OCI-M1 (cell line): ENCODE measurements around the gene ZNF473.
"Not testable (repeated sequence)": the region's sequence is repeated elsewhere in the genome, so short reads cannot be mapped to it uniquely, and the experiment has no call there.

ENCODE experiments used
- DNase-seq: peaks from one replicate; lab custom pipeline; 2025; lab: John Stamatoyannopoulos, UW

The ZNF473 gene

DNA sequence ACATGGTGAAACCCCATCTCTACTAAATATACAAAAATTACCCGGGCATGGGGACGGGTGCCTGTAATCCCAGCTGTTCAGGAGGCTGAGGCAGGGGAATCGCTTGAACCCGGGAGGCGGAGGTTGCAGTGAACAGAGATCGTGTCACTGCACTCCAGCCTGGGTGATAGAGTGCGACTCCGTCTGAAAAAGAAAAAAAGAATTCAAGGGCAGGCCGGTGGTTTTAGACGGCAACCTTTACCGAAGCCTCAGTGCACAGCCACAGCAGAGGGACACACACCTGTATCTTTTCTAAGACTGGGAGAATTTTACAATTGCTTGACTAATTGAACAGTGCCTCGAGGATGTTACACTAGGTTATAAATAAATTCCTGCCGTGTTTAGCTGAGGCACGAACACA, 73.9 kb downstream of the ZNF473 start:
- DNase-seq: not testable (repeated sequence)

DNA sequence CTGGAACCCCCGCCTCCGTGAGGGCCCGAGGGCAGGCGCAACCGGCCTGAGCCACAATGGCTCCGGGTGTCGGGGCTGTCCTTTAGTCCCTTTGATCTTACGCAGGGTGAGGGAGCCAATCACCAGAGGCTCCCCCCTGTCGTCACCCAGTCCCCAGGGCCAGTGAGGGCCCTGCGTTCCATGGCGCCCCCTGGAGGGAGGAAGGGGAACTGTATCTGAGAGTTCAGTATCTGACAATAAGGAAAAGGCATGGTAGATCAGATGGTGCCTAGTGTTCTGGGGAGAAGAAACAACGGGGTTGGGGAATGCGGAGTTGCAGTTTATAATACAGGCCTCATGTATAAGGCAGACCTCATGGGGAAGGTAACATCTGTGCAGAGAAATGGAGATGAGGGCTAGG, 75.1 kb downstream of the ZNF473 start:
- DNase-seq: not testable (repeated sequence)
